Trophoblast cell (in vitro differentiated cells and primary cell): ENCODE results near the gene MPZ.
"Not testable (repeated sequence)": the region's sequence is repeated elsewhere in the genome, so short reads cannot be mapped to it uniquely, and the experiment has no call there.

Experiments used
- DNase-seq, 2 donors: peaks; one replicate each; pipeline ENCODE4 v3.0.0-alpha.2; 2016
- H2AFZ ChIP-seq: 2 replicates; pipeline ENCODE4 v1.6.1; 2013; ENCODE audit warnings: low read length, moderate library complexity, mild to moderate bottlenecking; ENCODE audit not compliant: insufficient read depth, poor library complexity
- H2AK5ac ChIP-seq: 2 replicates; pipeline ENCODE4 v1.6.1; 2013; ENCODE audit warnings: mild to moderate bottlenecking, low read length
- H2BK120ac ChIP-seq: 2 replicates; pipeline ENCODE4 v1.6.1; 2013; ENCODE audit warnings: low read length, mild to moderate bottlenecking, moderate library complexity; ENCODE audit not compliant: insufficient read depth, poor library complexity
- H2BK12ac ChIP-seq: 2 replicates; pipeline ENCODE4 v1.6.1; 2013; ENCODE audit warnings: mild to moderate bottlenecking, low read length, moderate library complexity
- H2BK5ac ChIP-seq: 2 replicates; pipeline ENCODE4 v1.6.1; 2013; ENCODE audit warnings: low read length, low read depth, moderate library complexity, mild to moderate bottlenecking; ENCODE audit not compliant: poor library complexity
- H3K14ac ChIP-seq: 2 replicates; pipeline ENCODE4 v1.6.1; 2013; ENCODE audit warnings: mild to moderate bottlenecking, low read length
- H3K18ac ChIP-seq: 2 replicates; pipeline ENCODE4 v1.6.1; 2013; ENCODE audit warnings: mild to moderate bottlenecking, low read length
- H3K23ac ChIP-seq: 2 replicates; pipeline ENCODE4 v1.6.1; 2013; ENCODE audit warnings: low read length
- H3K27ac ChIP-seq: 2 replicates; pipeline ENCODE4 v1.5.1; 2013; ENCODE audit warnings: low read depth, mild to moderate bottlenecking, inconsistent platforms, low read length, moderate library complexity
- H3K27me3 ChIP-seq: 2 replicates; pipeline ENCODE4 v1.6.1; 2013; ENCODE audit warnings: inconsistent platforms, mild to moderate bottlenecking, low read length, moderate library complexity; ENCODE audit not compliant: insufficient read depth
- H3K36me3 ChIP-seq, 2 experiments: 1 replicate in 1 of 2; 2 replicates in 1 of 2; pipeline ENCODE4 v1.6.1; 2013; ENCODE audit warnings: low read length in 2 of 2, mild to moderate bottlenecking in 2 of 2, moderate library complexity in 1 of 2; ENCODE audit not compliant: insufficient read depth in 2 of 2, control insufficient read depth in 1 of 2
- H3K4ac ChIP-seq: 2 replicates; pipeline ENCODE4 v1.6.1; 2013; ENCODE audit warnings: low read depth, mild to moderate bottlenecking, low read length, moderate library complexity
- H3K4me1 ChIP-seq, 2 experiments: 1 replicate in 1 of 2; 2 replicates in 1 of 2; pipeline ENCODE4 v1.6.1; 2013; ENCODE audit warnings: low read length in 2 of 2, mild to moderate bottlenecking in 2 of 2, moderate library complexity in 1 of 2; ENCODE audit not compliant: insufficient read depth in 2 of 2, control insufficient read depth in 1 of 2
- H3K4me2 ChIP-seq: 2 replicates; pipeline ENCODE4 v1.6.1; 2013; ENCODE audit warnings: inconsistent platforms, mild to moderate bottlenecking, low read length, moderate library complexity
- H3K4me3 ChIP-seq: 2 replicates; pipeline ENCODE4 v1.5.1; 2013; ENCODE audit warnings: mild to moderate bottlenecking, low read depth, low read length, inconsistent platforms
- H3K79me1 ChIP-seq: one replicate; pipeline ENCODE4 v1.6.1; 2013; ENCODE audit warnings: low read length
- H3K79me2 ChIP-seq: 2 replicates; pipeline ENCODE4 v1.6.1; 2013; ENCODE audit warnings: low read length, mild to moderate bottlenecking; ENCODE audit not compliant: control insufficient read depth, insufficient read depth, poor library complexity
- H3K9ac ChIP-seq: 2 replicates; pipeline ENCODE4 v1.6.1; 2013; ENCODE audit warnings: mild to moderate bottlenecking, low read length
- H3K9me3 ChIP-seq: 2 replicates; pipeline ENCODE4 v1.6.1; 2013; ENCODE audit warnings: low read depth, mild to moderate bottlenecking, control low read depth, inconsistent platforms, low read length; ENCODE audit not compliant: insufficient read depth
- H4K12ac ChIP-seq: 2 replicates; pipeline ENCODE4 v1.6.1; 2013; ENCODE audit warnings: low read depth, mild to moderate bottlenecking, low read length, moderate library complexity
- H4K8ac ChIP-seq: 2 replicates; pipeline ENCODE4 v1.6.1; 2013; ENCODE audit warnings: low read depth, mild to moderate bottlenecking, low read length, moderate library complexity
- H4K91ac ChIP-seq: one replicate; pipeline ENCODE4 v1.6.1; 2013; ENCODE audit warnings: low read depth, mild to moderate bottlenecking, low read length, moderate library complexity
- WGBS: extraction: QIAGEN DNeasy Blood & Tissue Kit; methylation state at CpG from one replicate; pipeline ENCODE4 v1.1.7; 2013; ENCODE audit warnings: missing lambda C conversion rate; ENCODE audit not compliant: insufficient read length, insufficient coverage; ENCODE audit errors: extremely low coverage; 5-methylcytosine and 5-hydroxymethylcytosine counted together

Gene MPZ

DNA sequence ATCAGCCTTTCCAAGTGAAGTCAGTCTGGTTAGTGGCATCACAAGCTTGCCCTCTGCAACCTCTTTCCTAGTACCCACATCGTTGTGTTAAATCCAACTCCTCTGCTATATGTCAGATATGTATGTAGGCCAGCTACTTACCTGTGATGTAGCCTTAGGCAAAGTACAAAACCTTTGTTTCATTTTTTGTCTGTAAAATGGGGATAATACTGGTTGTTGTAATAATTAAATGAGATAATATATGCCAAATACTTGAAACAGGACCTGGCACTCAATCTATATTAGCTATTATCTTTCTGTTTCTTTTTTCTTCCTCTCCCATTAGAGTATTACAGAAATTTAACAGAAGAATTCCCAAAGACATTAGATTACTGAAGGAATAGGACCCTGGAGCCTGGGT, 50.0 kb downstream of the MPZ start:
- Histone ChIP-seq H4K8ac (no peak overlapping the region), H3K14ac (no peak overlapping the region), H3K4ac (no peak overlapping the region), H3K4me1 (peaks cover 5 to 10% of the 10 kb centered on the region in 2 experiments), H4K12ac (no peak overlapping the region), H3K23ac (no peak overlapping the region), H2BK5ac (no peak overlapping the region), H2AFZ (no peak overlapping the region), H3K9ac (no peak overlapping the region), H3K27ac (no peak overlapping the region), H2BK120ac (no peak overlapping the region), H3K4me2 (no peak overlapping the region), H2BK12ac (no peak overlapping the region), H3K27me3 (peaks cover 15% of the 10 kb centered on the region), H3K18ac (no peak overlapping the region), H3K79me2 (no peaks in the 10 kb centered on the region), H3K79me1 (no peaks in the 10 kb centered on the region), H3K9me3 (peaks cover 3% of the 10 kb centered on the region), H2AK5ac (no peak overlapping the region), H3K4me3 (no peak overlapping the region), H4K91ac (no peak overlapping the region), H3K36me3 (no peaks in the 10 kb centered on the region)
- DNase-seq, result peak in 1 of 2 donors; percentile 41
- WGBS, result no CpG with 5 or more reads among the region's 1 CpG

DNA sequence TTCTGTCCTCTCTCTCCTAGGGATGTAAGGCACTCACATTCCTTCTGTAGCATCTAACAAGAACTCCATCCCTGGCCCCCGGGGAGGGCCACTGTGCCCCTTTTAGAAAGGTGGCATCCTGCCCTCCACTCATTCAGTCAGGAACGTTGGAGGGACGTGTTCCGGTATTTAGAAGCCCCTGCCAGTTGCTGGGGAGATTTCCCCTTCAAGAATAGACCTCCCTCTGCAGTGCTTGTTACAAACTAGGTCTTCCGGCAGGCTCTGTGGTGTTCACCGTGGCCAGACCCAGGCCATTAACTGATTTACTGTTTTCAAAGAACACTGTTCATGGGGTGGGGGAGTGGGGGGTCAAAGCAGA, 50.4 kb downstream of the MPZ start:
- no peak overlapping the region for H2BK120ac ChIP-seq
- H3K14ac ChIP-seq, result no peak overlapping the region
- no CpG with 5 or more reads among the region's 6 CpGs for WGBS
- H3K36me3 ChIP-seq, result no peaks in the 10 kb centered on the region
- no peak overlapping the region for H4K12ac ChIP-seq
- no peak overlapping the region for H3K18ac ChIP-seq
- H2BK5ac ChIP-seq, result no peak overlapping the region
- H3K23ac ChIP-seq, result no peak overlapping the region
- H4K91ac ChIP-seq, result no peak overlapping the region
- peaks cover 15% of the 10 kb centered on the region for H3K27me3 ChIP-seq
- H3K79me1 ChIP-seq, result no peaks in the 10 kb centered on the region
- no peak overlapping the region for H3K4me2 ChIP-seq
- no peak overlapping the region for H2BK12ac ChIP-seq
- no peaks in the 10 kb centered on the region for H3K79me2 ChIP-seq
- H3K4me3 ChIP-seq, result no peak overlapping the region
- H3K4ac ChIP-seq, result no peak overlapping the region
- no peak overlapping the region for H3K27ac ChIP-seq
- peaks cover 3% of the 10 kb centered on the region for H3K9me3 ChIP-seq
- no peak overlapping the region for H3K9ac ChIP-seq
- H2AFZ ChIP-seq, result no peak overlapping the region
- peaks cover 5 to 10% of the 10 kb centered on the region in 2 experiments for H3K4me1 ChIP-seq
- H2AK5ac ChIP-seq, result no peak overlapping the region
- no peak for DNase-seq
- no peak overlapping the region for H4K8ac ChIP-seq

DNA sequence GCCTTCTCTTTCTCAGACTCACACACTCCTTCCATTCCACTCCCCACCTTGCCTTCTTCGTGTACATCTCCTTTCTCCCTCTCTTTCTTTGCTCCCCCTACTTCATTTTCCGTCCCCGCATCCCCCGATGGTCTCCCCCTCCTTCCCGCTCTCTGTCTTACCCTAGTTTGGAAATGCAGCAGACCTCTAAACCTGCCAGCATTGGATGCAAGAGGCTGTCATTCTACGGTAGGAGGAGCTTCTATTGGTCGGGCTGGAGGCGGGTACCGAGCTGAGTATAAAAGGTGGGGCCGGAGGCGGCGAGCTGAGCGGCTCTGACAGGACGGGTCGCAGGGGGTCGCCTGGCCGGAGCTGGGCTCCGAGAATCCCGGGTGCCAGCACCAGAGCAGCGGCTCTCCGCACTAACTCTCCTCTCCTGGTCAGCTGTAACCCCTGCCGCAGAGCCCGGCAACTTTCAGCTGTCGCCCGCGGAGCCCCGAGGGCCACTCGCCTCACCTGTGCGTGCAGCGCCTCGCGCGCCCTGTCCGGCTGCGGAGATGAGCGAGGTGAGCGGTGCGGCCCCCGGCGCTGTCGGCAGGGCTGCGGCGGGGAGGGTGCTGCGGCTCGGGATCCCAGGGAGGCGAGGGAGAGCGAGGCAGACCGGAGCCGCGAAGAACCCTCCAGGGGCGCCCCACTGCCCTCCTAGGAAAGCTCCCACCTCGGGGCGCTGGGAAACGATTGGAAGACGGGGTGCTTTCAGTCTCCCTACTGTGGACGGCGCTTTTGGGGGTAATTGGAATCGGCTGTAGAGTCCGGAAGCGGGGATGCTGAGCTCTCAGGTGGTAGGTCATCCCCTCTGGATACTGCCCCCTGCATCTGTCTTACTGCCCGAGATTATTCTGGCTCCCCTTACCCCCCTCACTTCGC, 51.1 kb downstream of the MPZ start, which contains the start of gene PCP4L1:
Gene PCP4L1 (plus strand): TSS at position 307 of the 906 bp plus-strand sequence. CDS start 230 bp downstream, at position 537.
- peaks cover 3% of the 10 kb centered on the region for H3K9me3 ChIP-seq
- H3K18ac ChIP-seq, result no peak within 1 kb of the TSS
- H2BK120ac ChIP-seq, result no peak within 1 kb of the TSS
- no CpG with 5 or more reads among the region's 62 CpGs for WGBS
- H3K79me1 ChIP-seq, result no peaks in the 10 kb centered on the region
- H4K12ac ChIP-seq, result no peak within 1 kb of the TSS
- H3K27me3 ChIP-seq, result peaks cover 15% of the 10 kb centered on the region
- H3K14ac ChIP-seq, result no peak within 1 kb of the TSS
- H3K4me3 ChIP-seq, result peak within 1 kb of the TSS; percentile 64
- peaks cover 5 to 10% of the 10 kb centered on the region in 2 experiments for H3K4me1 ChIP-seq
- no peak within 1 kb of the TSS for H4K91ac ChIP-seq
- no peak within 1 kb of the TSS for H3K9ac ChIP-seq
- H2BK12ac ChIP-seq, result no peak within 1 kb of the TSS
- DNase-seq, result peak in 1 of 2 donors; percentile 62
- peak within 1 kb of the TSS; percentile 43 for H2AFZ ChIP-seq
- no peaks in the 10 kb centered on the region for H3K36me3 ChIP-seq
- H3K23ac ChIP-seq, result no peak within 1 kb of the TSS
- no peak within 1 kb of the TSS for H3K4ac ChIP-seq
- no peak within 1 kb of the TSS for H3K27ac ChIP-seq
- no peaks in the 10 kb centered on the region for H3K79me2 ChIP-seq
- no peak within 1 kb of the TSS for H2BK5ac ChIP-seq
- no peak within 1 kb of the TSS for H4K8ac ChIP-seq
- peak within 1 kb of the TSS; percentile 93 for H3K4me2 ChIP-seq
- no peak within 1 kb of the TSS for H2AK5ac ChIP-seq

DNA sequence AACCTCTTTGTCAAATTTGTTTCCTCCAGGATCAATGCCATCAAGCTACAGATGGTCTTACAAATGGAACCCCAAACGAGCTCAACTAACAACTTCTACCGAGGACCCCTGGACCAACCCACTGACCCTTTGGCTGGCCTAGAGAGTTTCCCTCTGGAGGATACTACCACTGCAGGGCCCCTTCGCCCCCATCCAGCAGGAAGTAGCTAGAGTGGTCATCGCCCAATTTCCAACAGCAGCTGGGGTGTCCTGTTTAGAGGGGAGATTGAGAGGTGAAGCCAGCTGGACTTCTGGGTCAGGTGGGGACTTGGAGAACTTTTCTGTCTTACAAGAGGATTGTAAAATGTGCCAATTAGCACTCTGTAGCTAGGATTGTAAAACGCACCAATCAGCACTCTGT, 52.7 kb downstream of the MPZ start:
- H3K27ac ChIP-seq, H3K14ac ChIP-seq, H3K79me1 ChIP-seq, H2BK5ac ChIP-seq, H3K4me3 ChIP-seq, H4K12ac ChIP-seq, H3K79me2 ChIP-seq, H3K9me3 ChIP-seq, H3K9ac ChIP-seq, H2BK12ac ChIP-seq, DNase-seq, H2AK5ac ChIP-seq, H4K91ac ChIP-seq, H2BK120ac ChIP-seq, H3K4ac ChIP-seq, H3K4me2 ChIP-seq, H3K23ac ChIP-seq, H3K18ac ChIP-seq, H2AFZ ChIP-seq, H3K36me3 ChIP-seq, H4K8ac ChIP-seq: not testable (repeated sequence)
- no CpG with 5 or more reads among the region's 5 CpGs for WGBS
- Histone ChIP-seq H3K4me1 (peaks cover 5 to 10% of the 10 kb centered on the region in 2 experiments), H3K27me3 (peaks cover 15% of the 10 kb centered on the region)
